ENCODE data around the gene UTY. TPM values are rescaled to one million over a fixed set of nuclear protein-coding genes. Genes with fewer than 3 reads are reported as not detected.

Gene UTY
- total and polyA plus RNA-seq, 2 of the 8 experiments (the other 6 are each of a cell fraction or from before 2014, with no cell fraction given): 7.2 to 20.4 TPM

DNA sequence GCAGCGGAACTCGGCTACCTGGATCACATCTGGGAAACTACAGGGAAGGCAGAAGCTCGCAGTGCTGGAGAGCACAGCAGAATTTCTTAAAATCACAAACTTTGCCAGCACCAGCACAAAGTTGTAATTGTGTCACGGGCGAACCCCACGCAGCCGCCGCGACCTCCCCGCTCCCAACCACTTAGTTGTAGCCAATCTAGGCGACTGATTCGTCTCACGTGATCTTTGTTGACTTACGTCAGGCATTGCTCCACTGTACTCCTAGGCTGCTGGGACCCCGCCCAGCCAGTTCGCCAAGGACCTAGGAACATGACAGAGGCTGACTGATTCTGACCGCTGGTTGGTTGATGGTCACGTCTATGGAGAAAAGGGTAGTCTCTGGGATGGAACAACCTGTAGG lies at the start of gene UTY (continued):
- TF ChIP-seq POU5F1 (IDR thresholded peaks at IDR 0.05; ENCODE audit: low read depth, low read length): no peak
- no peak for TF ChIP-seq SUZ12 (IDR thresholded peaks at IDR 0.05; ENCODE audit: low read length)
- TF ChIP-seq CEBPB (IDR thresholded peaks at IDR 0.05; ENCODE audit: low read depth, low read length): no peak
- TF ChIP-seq, protein P1, sequence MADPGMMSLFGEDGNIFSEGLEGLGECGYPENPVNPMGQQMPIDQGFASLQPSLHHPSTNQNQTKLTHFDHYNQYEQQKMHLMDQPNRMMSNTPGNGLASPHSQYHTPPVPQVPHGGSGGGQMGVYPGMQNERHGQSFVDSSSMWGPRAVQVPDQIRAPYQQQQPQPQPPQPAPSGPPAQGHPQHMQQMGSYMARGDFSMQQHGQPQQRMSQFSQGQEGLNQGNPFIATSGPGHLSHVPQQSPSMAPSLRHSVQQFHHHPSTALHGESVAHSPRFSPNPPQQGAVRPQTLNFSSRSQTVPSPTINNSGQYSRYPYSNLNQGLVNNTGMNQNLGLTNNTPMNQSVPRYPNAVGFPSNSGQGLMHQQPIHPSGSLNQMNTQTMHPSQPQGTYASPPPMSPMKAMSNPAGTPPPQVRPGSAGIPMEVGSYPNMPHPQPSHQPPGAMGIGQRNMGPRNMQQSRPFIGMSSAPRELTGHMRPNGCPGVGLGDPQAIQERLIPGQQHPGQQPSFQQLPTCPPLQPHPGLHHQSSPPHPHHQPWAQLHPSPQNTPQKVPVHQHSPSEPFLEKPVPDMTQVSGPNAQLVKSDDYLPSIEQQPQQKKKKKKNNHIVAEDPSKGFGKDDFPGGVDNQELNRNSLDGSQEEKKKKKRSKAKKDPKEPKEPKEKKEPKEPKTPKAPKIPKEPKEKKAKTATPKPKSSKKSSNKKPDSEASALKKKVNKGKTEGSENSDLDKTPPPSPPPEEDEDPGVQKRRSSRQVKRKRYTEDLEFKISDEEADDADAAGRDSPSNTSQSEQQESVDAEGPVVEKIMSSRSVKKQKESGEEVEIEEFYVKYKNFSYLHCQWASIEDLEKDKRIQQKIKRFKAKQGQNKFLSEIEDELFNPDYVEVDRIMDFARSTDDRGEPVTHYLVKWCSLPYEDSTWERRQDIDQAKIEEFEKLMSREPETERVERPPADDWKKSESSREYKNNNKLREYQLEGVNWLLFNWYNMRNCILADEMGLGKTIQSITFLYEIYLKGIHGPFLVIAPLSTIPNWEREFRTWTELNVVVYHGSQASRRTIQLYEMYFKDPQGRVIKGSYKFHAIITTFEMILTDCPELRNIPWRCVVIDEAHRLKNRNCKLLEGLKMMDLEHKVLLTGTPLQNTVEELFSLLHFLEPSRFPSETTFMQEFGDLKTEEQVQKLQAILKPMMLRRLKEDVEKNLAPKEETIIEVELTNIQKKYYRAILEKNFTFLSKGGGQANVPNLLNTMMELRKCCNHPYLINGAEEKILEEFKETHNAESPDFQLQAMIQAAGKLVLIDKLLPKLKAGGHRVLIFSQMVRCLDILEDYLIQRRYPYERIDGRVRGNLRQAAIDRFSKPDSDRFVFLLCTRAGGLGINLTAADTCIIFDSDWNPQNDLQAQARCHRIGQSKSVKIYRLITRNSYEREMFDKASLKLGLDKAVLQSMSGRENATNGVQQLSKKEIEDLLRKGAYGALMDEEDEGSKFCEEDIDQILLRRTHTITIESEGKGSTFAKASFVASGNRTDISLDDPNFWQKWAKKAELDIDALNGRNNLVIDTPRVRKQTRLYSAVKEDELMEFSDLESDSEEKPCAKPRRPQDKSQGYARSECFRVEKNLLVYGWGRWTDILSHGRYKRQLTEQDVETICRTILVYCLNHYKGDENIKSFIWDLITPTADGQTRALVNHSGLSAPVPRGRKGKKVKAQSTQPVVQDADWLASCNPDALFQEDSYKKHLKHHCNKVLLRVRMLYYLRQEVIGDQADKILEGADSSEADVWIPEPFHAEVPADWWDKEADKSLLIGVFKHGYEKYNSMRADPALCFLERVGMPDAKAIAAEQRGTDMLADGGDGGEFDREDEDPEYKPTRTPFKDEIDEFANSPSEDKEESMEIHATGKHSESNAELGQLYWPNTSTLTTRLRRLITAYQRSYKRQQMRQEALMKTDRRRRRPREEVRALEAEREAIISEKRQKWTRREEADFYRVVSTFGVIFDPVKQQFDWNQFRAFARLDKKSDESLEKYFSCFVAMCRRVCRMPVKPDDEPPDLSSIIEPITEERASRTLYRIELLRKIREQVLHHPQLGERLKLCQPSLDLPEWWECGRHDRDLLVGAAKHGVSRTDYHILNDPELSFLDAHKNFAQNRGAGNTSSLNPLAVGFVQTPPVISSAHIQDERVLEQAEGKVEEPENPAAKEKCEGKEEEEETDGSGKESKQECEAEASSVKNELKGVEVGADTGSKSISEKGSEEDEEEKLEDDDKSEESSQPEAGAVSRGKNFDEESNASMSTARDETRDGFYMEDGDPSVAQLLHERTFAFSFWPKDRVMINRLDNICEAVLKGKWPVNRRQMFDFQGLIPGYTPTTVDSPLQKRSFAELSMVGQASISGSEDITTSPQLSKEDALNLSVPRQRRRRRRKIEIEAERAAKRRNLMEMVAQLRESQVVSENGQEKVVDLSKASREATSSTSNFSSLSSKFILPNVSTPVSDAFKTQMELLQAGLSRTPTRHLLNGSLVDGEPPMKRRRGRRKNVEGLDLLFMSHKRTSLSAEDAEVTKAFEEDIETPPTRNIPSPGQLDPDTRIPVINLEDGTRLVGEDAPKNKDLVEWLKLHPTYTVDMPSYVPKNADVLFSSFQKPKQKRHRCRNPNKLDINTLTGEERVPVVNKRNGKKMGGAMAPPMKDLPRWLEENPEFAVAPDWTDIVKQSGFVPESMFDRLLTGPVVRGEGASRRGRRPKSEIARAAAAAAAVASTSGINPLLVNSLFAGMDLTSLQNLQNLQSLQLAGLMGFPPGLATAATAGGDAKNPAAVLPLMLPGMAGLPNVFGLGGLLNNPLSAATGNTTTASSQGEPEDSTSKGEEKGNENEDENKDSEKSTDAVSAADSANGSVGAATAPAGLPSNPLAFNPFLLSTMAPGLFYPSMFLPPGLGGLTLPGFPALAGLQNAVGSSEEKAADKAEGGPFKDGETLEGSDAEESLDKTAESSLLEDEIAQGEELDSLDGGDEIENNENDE (IDR thresholded peaks at IDR 0.05; ENCODE audit: insufficient replicate concordance, low read length): no peak

Measured in H1 (cell line).